Neuronal stem cell (in vitro differentiated cells): ENCODE data around the gene OR52H1.

Experiments
- DNase-seq: peaks from one replicate; pipeline ENCODE4 v3.0.0-alpha.2; 2013; ENCODE audit warnings: low spot score
- H2AFZ ChIP-seq: one replicate; pipeline ENCODE4 v1.6.1; 2013; ENCODE audit warnings: mild to moderate bottlenecking, low read length, inconsistent platforms
- H2AK5ac ChIP-seq: 2 replicates; pipeline ENCODE4 v1.6.1; 2013; ENCODE audit warnings: low read depth, mild to moderate bottlenecking, inconsistent platforms, low read length, moderate library complexity, mixed read lengths
- H2BK120ac ChIP-seq: 2 replicates; pipeline ENCODE4 v1.6.1; 2013; ENCODE audit warnings: low read depth, mild to moderate bottlenecking, inconsistent platforms, low read length, moderate library complexity, mixed read lengths
- H2BK12ac ChIP-seq: one replicate; pipeline ENCODE4 v1.6.1; 2013; ENCODE audit warnings: low read length, inconsistent platforms
- H2BK15ac ChIP-seq: 2 replicates; pipeline ENCODE4 v1.6.1; 2013; ENCODE audit warnings: mild to moderate bottlenecking, low read length, inconsistent platforms, mixed read lengths
- H2BK5ac ChIP-seq: one replicate; pipeline ENCODE4 v1.6.1; 2013; ENCODE audit warnings: inconsistent platforms, mild to moderate bottlenecking, low read length, moderate library complexity
- H3K14ac ChIP-seq: one replicate; pipeline ENCODE4 v1.6.1; 2013; ENCODE audit warnings: low read length, inconsistent platforms
- H3K18ac ChIP-seq: 2 replicates; pipeline ENCODE4 v1.6.1; 2013; ENCODE audit warnings: low read length, inconsistent platforms
- H3K23ac ChIP-seq: 2 replicates; pipeline ENCODE4 v1.6.1; 2013; ENCODE audit warnings: low read depth, mild to moderate bottlenecking, mixed read lengths, low read length, inconsistent platforms; ENCODE audit not compliant: poor library complexity
- H3K27ac ChIP-seq: replicated peaks from 3 replicates; pipeline ENCODE4 v1.5.1; 2013; ENCODE audit warnings: low read length, inconsistent platforms
- H3K27me3 ChIP-seq, 3 experiments: 2 replicates each; pipeline ENCODE4 v1.6.1; 2013; ENCODE audit warnings: low read length in 3 of 3, mild to moderate bottlenecking in 2 of 3, inconsistent platforms in 1 of 3, low read depth in 1 of 3, mixed read lengths in 1 of 3, moderate library complexity in 1 of 3; ENCODE audit not compliant: control insufficient read depth in 3 of 3, insufficient read depth in 3 of 3
- H3K36me3 ChIP-seq, 2 donors: replicated peaks in 1 of 2; 2 replicates each; pipeline ENCODE4 v1.6.1; 2013; ENCODE audit warnings: low read length in 2 of 2; ENCODE audit not compliant: control insufficient read depth in 2 of 2, insufficient read depth in 2 of 2
- H3K4ac ChIP-seq: 2 replicates; pipeline ENCODE4 v1.6.1; 2013; ENCODE audit warnings: inconsistent platforms, mild to moderate bottlenecking, low read length, moderate library complexity
- H3K4me1 ChIP-seq, 2 donors: 1 replicate in 1 of 2; 2 replicates in 1 of 2; pipeline ENCODE4 v1.6.1; 2013; ENCODE audit warnings: low read length in 2 of 2, low read depth in 1 of 2; ENCODE audit not compliant: control insufficient read depth in 2 of 2, insufficient read depth in 1 of 2
- H3K4me2 ChIP-seq: one replicate; pipeline ENCODE4 v1.6.1; 2013; ENCODE audit warnings: mild to moderate bottlenecking, low read length, inconsistent platforms; ENCODE audit not compliant: insufficient read depth, poor library complexity, severe bottlenecking
- H3K4me3 ChIP-seq, 2 donors: 2 replicates each; pipeline ENCODE4 v1.5.1; 2013; ENCODE audit warnings: low read length in 2 of 2, mild to moderate bottlenecking in 2 of 2, inconsistent platforms in 1 of 2, moderate library complexity in 1 of 2
- H3K79me1 ChIP-seq: one replicate; pipeline ENCODE4 v1.6.1; 2013; ENCODE audit warnings: low read depth, mild to moderate bottlenecking, inconsistent platforms, low read length, moderate library complexity
- H3K9ac ChIP-seq: one replicate; pipeline ENCODE4 v1.6.1; 2013; ENCODE audit warnings: mild to moderate bottlenecking, low read depth, low read length, inconsistent platforms; ENCODE audit not compliant: poor library complexity
- H3K9me3 ChIP-seq, 2 donors: replicated peaks in 1 of 2; 2 replicates each; pipeline versions ENCODE3 to v1.6.1; 2013; ENCODE audit warnings: low read length in 2 of 2, mild to moderate bottlenecking in 2 of 2, inconsistent platforms in 1 of 2, low read depth in 1 of 2, mixed read lengths in 1 of 2, moderate library complexity in 1 of 2; ENCODE audit not compliant: control insufficient read depth in 2 of 2, insufficient read depth in 1 of 2
- H4K8ac ChIP-seq: one replicate; pipeline ENCODE4 v1.6.1; 2013; ENCODE audit warnings: low read depth, mild to moderate bottlenecking, inconsistent platforms, low read length, moderate library complexity
- H4K91ac ChIP-seq: one replicate; pipeline ENCODE4 v1.6.1; 2013; ENCODE audit warnings: low read length, low read depth, mild to moderate bottlenecking, inconsistent platforms; ENCODE audit not compliant: poor library complexity
- WGBS, 2 donors: extraction: QIAGEN DNeasy Blood & Tissue Kit; methylation state at CpG; one replicate each; pipeline ENCODE4 v1.1.7; 2013; ENCODE audit warnings: missing lambda C conversion rate in 2 of 2, mixed read lengths in 1 of 2; ENCODE audit not compliant: insufficient read length in 2 of 2, insufficient replicate concordance in 1 of 2; ENCODE audit errors: extremely low coverage in 2 of 2; 5-methylcytosine and 5-hydroxymethylcytosine counted together

Gene OR52H1

DNA sequence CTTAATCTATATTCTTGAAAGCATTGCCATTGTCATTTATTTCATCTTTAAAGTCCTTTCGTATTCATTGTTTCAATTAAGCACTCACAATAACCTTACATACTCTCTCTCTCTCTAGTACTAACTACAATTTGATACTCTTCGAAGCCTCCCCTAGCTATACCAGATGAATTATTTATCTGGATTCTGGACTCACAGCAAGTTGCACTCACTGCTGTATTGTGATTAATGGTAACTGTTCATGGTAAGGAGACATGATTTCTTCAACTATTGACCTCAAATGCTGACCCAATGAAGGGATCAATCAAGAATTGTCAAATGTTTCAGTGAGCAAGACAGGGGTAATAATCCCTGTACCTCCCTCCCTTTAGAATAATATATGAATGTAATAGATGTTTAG is 26.3 kb upstream of the OR52H1 start:
- H3K18ac ChIP-seq: no peak overlapping the region
- no peak overlapping the region for H3K27ac ChIP-seq
- H4K8ac ChIP-seq: no peak overlapping the region
- no peak overlapping the region for H2BK120ac ChIP-seq
- H2BK15ac ChIP-seq: no peak overlapping the region
- peaks cover 0 to 7% (median 0%) of the 10 kb centered on the region in 3 experiments for H3K27me3 ChIP-seq
- 100% methylated on average over 1 to 2 of the region's 2 CpGs for WGBS, 2 donors
- H2AK5ac ChIP-seq: no peak overlapping the region
- H3K9ac ChIP-seq: no peak overlapping the region
- no peaks in the 10 kb centered on the region for H3K9me3 ChIP-seq
- H3K23ac ChIP-seq: no peak overlapping the region
- H3K36me3 ChIP-seq: no peaks in the 10 kb centered on the region
- no peak overlapping the region for H3K14ac ChIP-seq
- DNase-seq: no peak
- no peak overlapping the region for H3K4me3 ChIP-seq
- H2AFZ ChIP-seq: no peak overlapping the region
- no peak overlapping the region for H4K91ac ChIP-seq
- H3K4me2 ChIP-seq: no peak overlapping the region
- H2BK12ac ChIP-seq: no peak overlapping the region
- no peaks in the 10 kb centered on the region for H3K4me1 ChIP-seq
- no peaks in the 10 kb centered on the region for H3K79me1 ChIP-seq
- H3K4ac ChIP-seq: no peak overlapping the region
- H2BK5ac ChIP-seq: no peak overlapping the region

DNA sequence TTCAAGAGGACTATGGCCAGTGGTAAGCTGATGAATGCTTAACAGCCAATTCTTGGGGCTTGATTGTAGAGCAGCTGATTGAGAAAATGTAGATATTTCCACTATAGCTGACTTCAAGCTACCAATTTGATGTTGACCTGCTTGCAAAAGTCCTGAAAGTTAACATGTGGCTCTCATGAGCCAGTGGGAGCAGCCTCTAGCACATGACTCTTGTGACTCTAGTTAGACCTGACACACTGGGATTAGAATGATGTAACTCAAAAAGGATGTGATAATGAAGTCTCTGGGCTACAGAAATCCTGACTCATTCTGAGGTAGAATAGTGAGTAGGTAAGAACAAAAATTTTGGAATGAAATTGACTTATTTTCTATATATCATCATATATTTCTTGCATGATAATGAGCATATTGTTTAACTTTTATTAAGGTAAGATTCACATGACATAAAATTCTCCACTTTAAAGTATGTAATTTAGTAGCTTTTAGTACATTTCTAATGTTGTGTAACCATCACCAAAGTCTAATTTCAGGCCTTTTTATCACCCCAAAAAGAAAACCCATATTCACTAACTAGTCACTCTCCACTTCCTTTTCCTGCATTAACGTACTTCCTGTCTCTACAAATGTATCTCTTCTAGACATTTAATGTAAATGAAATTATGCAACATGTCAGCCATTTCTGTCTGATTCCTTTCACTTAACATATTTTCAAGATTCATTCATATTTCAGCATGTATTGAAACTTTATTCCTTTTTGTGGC is 16.1 kb upstream of the OR52H1 start:
- Histone ChIP-seq H2BK15ac (no peak overlapping the region), H3K23ac (no peak overlapping the region), H2AFZ (no peak overlapping the region), H3K9ac (no peak overlapping the region), H3K27ac (no peak overlapping the region), H3K79me1 (no peaks in the 10 kb centered on the region), H4K91ac (no peak overlapping the region), H3K4ac (no peak overlapping the region), H3K4me3 (no peak overlapping the region), H3K4me2 (no peak overlapping the region), H3K36me3 (no peaks in the 10 kb centered on the region), H2BK120ac (no peak overlapping the region), H2AK5ac (no peak overlapping the region), H3K4me1 (no peaks in the 10 kb centered on the region), H3K14ac (no peak overlapping the region), H3K18ac (no peak overlapping the region), H3K27me3 (no peaks in the 10 kb centered on the region), H3K9me3 (no peaks in the 10 kb centered on the region), H2BK5ac (no peak overlapping the region), H2BK12ac (no peak overlapping the region), H4K8ac (no peak overlapping the region)
- WGBS, 2 donors: no CpG with 5 or more reads among the region's 1 CpG
- DNase-seq: no peak

DNA sequence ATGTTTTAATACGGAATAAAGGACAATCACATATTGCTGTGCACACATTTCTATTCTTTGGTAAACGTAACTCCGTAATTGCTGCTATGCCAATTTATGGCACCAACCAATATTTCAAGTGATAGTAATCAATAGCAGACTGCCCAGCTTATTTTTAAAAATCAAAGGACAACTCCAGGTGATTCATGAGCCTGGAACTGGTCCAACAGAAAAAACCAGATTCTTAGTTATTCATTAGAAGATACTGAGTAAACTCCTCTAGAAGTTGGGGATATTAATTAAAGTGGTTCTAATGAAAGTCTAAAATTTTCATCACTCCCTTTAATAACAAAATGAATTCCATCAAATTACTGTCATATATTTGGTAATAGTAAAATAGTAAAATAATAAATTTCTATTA is 9.4 kb upstream of the OR52H1 start:
- Histone ChIP-seq H3K27ac (no peak overlapping the region), H3K4me3 (no peak overlapping the region), H4K8ac (no peak overlapping the region), H3K27me3 (no peaks in the 10 kb centered on the region), H2AK5ac (no peak overlapping the region), H3K4me1 (no peaks in the 10 kb centered on the region), H4K91ac (no peak overlapping the region), H3K36me3 (no peaks in the 10 kb centered on the region), H3K4ac (no peak overlapping the region), H2BK5ac (no peak overlapping the region), H2BK12ac (no peak overlapping the region), H3K4me2 (no peak overlapping the region), H3K9me3 (no peaks in the 10 kb centered on the region), H2AFZ (no peak overlapping the region), H2BK15ac (no peak overlapping the region), H3K14ac (no peak overlapping the region), H2BK120ac (no peak overlapping the region), H3K23ac (no peak overlapping the region), H3K18ac (no peak overlapping the region), H3K79me1 (no peaks in the 10 kb centered on the region), H3K9ac (no peak overlapping the region)
- no peak for DNase-seq
- WGBS, 2 donors: no CpG with 5 or more reads among the region's 3 CpGs

- Histone ChIP-seq H3K9me3 (no peaks in the 10 kb centered on the region), H2BK120ac (no peak overlapping the region), H4K91ac (no peak overlapping the region), H4K8ac (no peak overlapping the region), H2BK12ac (no peak overlapping the region), H3K4me2 (no peak overlapping the region), H3K14ac (no peak overlapping the region), H3K27me3 (no peaks in the 10 kb centered on the region), H3K23ac (no peak overlapping the region), H3K4ac (no peak overlapping the region), H2BK15ac (no peak overlapping the region), H2AFZ (no peak overlapping the region), H3K18ac (no peak overlapping the region), H2AK5ac (no peak overlapping the region), H3K79me1 (no peaks in the 10 kb centered on the region), H3K36me3 (no peaks in the 10 kb centered on the region), H3K4me1 (no peaks in the 10 kb centered on the region), H3K27ac (no peak overlapping the region), H3K4me3 (no peak overlapping the region), H2BK5ac (no peak overlapping the region), H3K9ac (no peak overlapping the region)
- DNase-seq: no peak
- WGBS, 2 donors: no CpG with 5 or more reads among the region's 3 CpGs
Observed at GRCh38 chr11:5556596-5557188, 8.4 kb upstream of the OR52H1 start.
